A549 treated with RU486 at 1 μM for 4 hours (cell line): Measurements from ENCODE around the gene CCDC197. TPM values are rescaled to one million over a fixed set of nuclear protein-coding genes. Genes with fewer than 3 reads are reported as not detected.

Experiments
- total RNA-seq: library from RNA; stranded (reverse); fragments of 200-300 nt; extraction: Qiagen RNA extraction; gene quantifications from 5 replicates; pipeline ENCODE4 v1.2.3, GENCODE V29; 2022; ENCODE audit warnings: low read depth

Gene CCDC197
- not detected in 5 replicates for total RNA-seq

DNA sequence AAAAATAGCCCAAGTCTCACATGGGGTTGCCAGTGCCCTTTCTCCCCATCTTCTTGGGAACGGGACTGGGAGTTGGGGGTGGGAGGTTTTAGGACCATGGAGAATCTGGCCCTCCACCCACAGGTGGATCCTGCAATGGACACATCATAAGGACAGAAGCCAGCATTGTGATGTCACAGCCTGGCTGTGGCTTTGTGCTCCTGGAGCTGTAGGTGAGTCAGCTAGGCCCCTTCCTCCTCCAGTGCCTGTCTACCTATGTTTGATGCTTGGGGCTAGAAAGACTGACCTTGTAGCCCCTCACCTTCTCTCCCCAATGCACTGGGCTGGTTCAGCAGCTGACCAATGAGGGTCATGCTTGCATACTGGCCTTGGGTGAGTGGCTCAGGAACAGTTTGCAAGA, at the start of gene CCDC197:
TSS of gene CCDC197 (plus strand) at position 220 of the 400 bp plus-strand sequence. CDS start 831 bp downstream, outside the sequence.

DNA sequence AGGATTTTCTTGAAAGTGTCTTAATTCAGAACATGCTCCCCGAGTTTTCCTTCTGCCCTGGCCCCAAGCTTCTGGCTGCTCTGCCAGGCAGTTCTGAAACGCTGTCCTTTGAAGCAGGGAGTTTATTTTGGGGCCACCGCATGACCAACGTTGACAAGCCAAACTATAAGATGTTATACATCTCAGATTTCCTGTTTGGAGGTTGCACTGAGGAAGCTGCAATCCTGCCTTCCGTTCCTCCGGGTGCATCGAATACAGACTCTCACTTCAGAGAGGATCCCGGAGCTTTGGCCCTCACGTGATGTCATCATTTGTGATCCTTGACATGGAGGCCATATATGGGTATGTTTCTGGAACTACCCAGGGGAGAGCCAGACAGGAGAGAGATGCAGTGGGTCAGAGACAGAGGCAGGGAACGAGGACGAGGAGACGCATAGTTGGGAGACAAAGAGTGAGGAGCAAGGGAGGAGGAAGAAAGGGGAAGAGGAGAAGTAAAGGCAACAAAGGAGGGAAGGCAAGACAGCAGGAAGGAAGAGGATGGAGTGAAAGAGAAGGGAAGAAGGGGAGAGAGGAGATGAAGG, 20.5 kb upstream of the CCDC197 start, which contains the start of gene ASB2:
TSS of gene ASB2 (minus strand) at position 94 of the 581 bp plus-strand sequence. CDS start 12,031 bp downstream, outside the sequence.

DNA sequence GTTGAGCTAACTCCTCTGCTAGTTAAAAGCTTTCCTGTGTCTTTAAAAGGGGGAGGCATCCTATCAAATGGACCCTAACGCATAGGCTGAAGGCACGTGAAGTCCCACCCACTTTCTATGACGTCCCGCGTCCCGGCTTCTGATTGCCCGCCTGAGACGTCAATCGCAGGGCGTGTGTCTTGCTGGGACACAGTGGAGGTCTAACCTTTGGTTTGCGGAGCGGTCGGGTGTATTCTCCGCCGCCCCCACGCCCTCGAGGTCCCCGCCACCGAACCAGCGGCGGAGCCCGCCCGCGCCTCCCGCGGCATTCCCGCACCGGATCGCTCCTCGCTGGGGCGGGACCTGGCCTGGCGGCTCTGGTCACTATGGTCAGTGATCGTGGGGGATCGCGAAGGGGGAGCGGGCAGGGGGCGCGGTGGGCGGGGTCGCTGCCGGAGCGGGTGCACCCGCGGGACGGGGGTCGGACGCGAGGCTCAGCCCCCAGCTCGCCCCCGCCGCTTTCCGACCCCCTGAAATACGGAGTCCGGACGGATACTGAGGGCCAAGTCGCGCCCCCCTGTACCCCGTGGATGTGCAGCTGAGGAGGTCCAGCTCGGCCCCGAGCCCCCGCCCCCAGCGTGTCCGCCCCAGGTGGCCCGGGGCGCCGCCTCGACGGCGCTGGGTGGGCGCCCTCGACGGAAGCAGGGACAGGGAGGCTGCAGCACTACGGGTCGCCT, 29.2 kb downstream of the CCDC197 start, which contains the start of gene OTUB2:
TSS of gene OTUB2 (plus strand) at position 168 of the 716 bp plus-strand sequence. CDS start at position 366, 198 bp downstream.

Other genes starting within 250 kb of the CCDC197 start
- 0.22 to 0.54 TPM (median 0.32 TPM) in 5 replicates for gene PRIMA1, start 208.8 kb upstream of the CCDC197 start, total RNA-seq
- gene FAM181A, start 70.0 kb upstream of the CCDC197 start, total RNA-seq: not detected in 5 replicates
- 1.4 to 3.7 TPM (median 2.1 TPM) in 5 replicates for gene ASB2, start 20.7 kb upstream of the CCDC197 start, total RNA-seq
- 3.7 to 6.8 TPM (median 4.3 TPM) in 5 replicates for gene OTUB2, start 29.0 kb downstream of the CCDC197 start, total RNA-seq
- 186 to 221 TPM (median 191 TPM) in 5 replicates for gene DDX24, start 83.9 kb downstream of the CCDC197 start, total RNA-seq
- gene IFI27L1, start 84.0 kb downstream of the CCDC197 start, total RNA-seq: 17.6 to 23.5 TPM (median 20.7 TPM) in 5 replicates
- 0.25 to 2.0 TPM (median 1.1 TPM) in 5 replicates for gene IFI27, start 113.4 kb downstream of the CCDC197 start, total RNA-seq
- 42.4 to 66.5 TPM (median 57.2 TPM) in 5 replicates for gene IFI27L2, start 132.3 kb downstream of the CCDC197 start, total RNA-seq
- gene PPP4R4, start 177.0 kb downstream of the CCDC197 start, total RNA-seq: 0.27 to 0.79 TPM (median 0.46 TPM) in 5 replicates